WTC11 (cell line): ENCODE results near the gene GDPD3. TPM values are rescaled to one million over a fixed set of nuclear protein-coding genes. Genes with fewer than 3 reads are reported as not detected.

ENCODE experiments used
- ATAC-seq: fragments of 200-7000 bp; cut with Tn5 transposase; 2 replicates; pipeline ENCODE4 v1.10.0; 2021; ENCODE audit warnings: mild to moderate bottlenecking, moderate library complexity
- CTCF ChIA-PET: fragments of 300-600 bp; sonication (Branson Sonifier 250); formaldehyde crosslinking; loops from one replicate; lab custom pipeline; 2021; ENCODE audit warnings: antibody characterized with exemption; lab: Charles Lee
- POLR2A ChIA-PET: fragments of 350-600 bp; sonication (Branson Sonifier 250); formaldehyde crosslinking; loops from one replicate; lab custom pipeline; 2021; ENCODE audit warnings: antibody characterized with exemption; lab: Charles Lee
- DNase-seq: peaks from one replicate; pipeline ENCODE4 v3.0.0; 2021; ENCODE audit warnings: low spot score
- H3K27ac Mint-ChIP-seq: 2 replicates; pipeline ENCODE4 v1.8.0; 2021; ENCODE audit warnings: mixed read lengths
- H3K27me3 Mint-ChIP-seq: 2 replicates; pipeline ENCODE4 v1.8.0; 2021; ENCODE audit warnings: low read depth, mild to moderate bottlenecking, moderate library complexity, mixed read lengths
- H3K36me3 Mint-ChIP-seq: 2 replicates; pipeline ENCODE4 v1.8.0; 2021; ENCODE audit warnings: mixed read lengths
- H3K4me1 Mint-ChIP-seq: 2 replicates; pipeline ENCODE4 v1.8.0; 2022; ENCODE audit warnings: mixed read lengths
- H3K4me3 Mint-ChIP-seq: 2 replicates; pipeline ENCODE4 v1.8.0; 2021; ENCODE audit warnings: mild to moderate bottlenecking, moderate library complexity, mixed read lengths
- H3K9me3 Mint-ChIP-seq: 2 replicates; pipeline ENCODE4 v1.8.0; 2021; ENCODE audit warnings: mixed read lengths
- AR ChIP-seq: fragments of 250-450 bp; sonication (Bioruptor Pico); IDR thresholded peaks from 2 replicates; pipeline ENCODE4 v1.9.0; 2021; ENCODE audit warnings: mild to moderate bottlenecking
- ARID4B ChIP-seq: sonication (generic); formaldehyde crosslinking; IDR thresholded peaks from 2 replicates; pipeline ENCODE4 v1.8.0; 2023; ENCODE audit warnings: missing genetic modification reagents, mild to moderate bottlenecking, borderline replicate concordance
- ATF3 ChIP-seq: sonication (generic); formaldehyde crosslinking; conservative IDR thresholded peaks from 2 replicates; pipeline ENCODE4 v1.8.1; 2022; ENCODE audit warnings: mild to moderate bottlenecking, missing genetic modification reagents
- CBFB ChIP-seq: sonication (generic); formaldehyde crosslinking; IDR thresholded peaks from 2 replicates; pipeline ENCODE4 v1.8.1; 2022; ENCODE audit warnings: mild to moderate bottlenecking, low read depth, missing genetic modification reagents
- CTCF ChIP-seq: fragments of 200-600 bp; IDR thresholded peaks from 2 replicates; pipeline ENCODE4 v1.8.0; 2022; ENCODE audit warnings: antibody characterized with exemption
- E2F1 ChIP-seq: sonication (generic); formaldehyde crosslinking; IDR thresholded peaks from 2 replicates; pipeline ENCODE4 v1.8.0; 2022; ENCODE audit warnings: mild to moderate bottlenecking, missing genetic modification reagents
- E2F4 ChIP-seq: sonication (generic); formaldehyde crosslinking; IDR thresholded peaks from 2 replicates; pipeline ENCODE4 v1.8.1; 2022; ENCODE audit warnings: low read depth, mild to moderate bottlenecking, moderate library complexity, missing genetic modification reagents, borderline replicate concordance
- ESRRA ChIP-seq: sonication (generic); formaldehyde crosslinking; IDR thresholded peaks from 2 replicates; pipeline ENCODE4 v1.8.1; 2022; ENCODE audit warnings: mild to moderate bottlenecking, missing genetic modification reagents, borderline replicate concordance
- GRHL2 ChIP-seq: fragments of 250-450 bp; sonication (Bioruptor Pico); IDR thresholded peaks from 2 replicates; pipeline ENCODE4 v1.8.0; 2022; ENCODE audit warnings: mild to moderate bottlenecking, moderate library complexity; ENCODE audit not compliant: insufficient replicate concordance, severe bottlenecking
- JUN ChIP-seq: sonication (generic); formaldehyde crosslinking; IDR thresholded peaks from 2 replicates; pipeline ENCODE4 v1.8.0; 2023; ENCODE audit warnings: mild to moderate bottlenecking, missing genetic modification reagents
- NR1H2 ChIP-seq: sonication (generic); formaldehyde crosslinking; IDR thresholded peaks from 2 replicates; pipeline ENCODE4 v1.9.0; 2021; ENCODE audit warnings: mild to moderate bottlenecking, moderate library complexity, missing genetic modification reagents
- NR3C1 ChIP-seq: sonication (generic); formaldehyde crosslinking; conservative IDR thresholded peaks from 2 replicates; pipeline ENCODE4 v1.8.1; 2023; ENCODE audit warnings: low read depth, mild to moderate bottlenecking, missing genetic modification reagents
- TEAD1 ChIP-seq: sonication (generic); formaldehyde crosslinking; IDR thresholded peaks from 2 replicates; pipeline ENCODE4 v1.8.0; 2022; ENCODE audit warnings: mild to moderate bottlenecking, missing genetic modification reagents
- ZMAT4 ChIP-seq: fragments of 250-450 bp; sonication (Bioruptor Pico); IDR thresholded peaks from 2 replicates; pipeline ENCODE4 v1.9.0; 2021; ENCODE audit warnings: mild to moderate bottlenecking
- ZNF121 ChIP-seq: sonication (generic); formaldehyde crosslinking; IDR thresholded peaks from 2 replicates; pipeline ENCODE4 v1.8.0; 2023; ENCODE audit warnings: missing genetic modification reagents
- ZNF219 ChIP-seq: sonication (generic); formaldehyde crosslinking; IDR thresholded peaks from 2 replicates; pipeline ENCODE4 v1.8.0; 2023; ENCODE audit warnings: missing genetic modification reagents, mild to moderate bottlenecking, borderline replicate concordance
- ZNF232 ChIP-seq: sonication (generic); formaldehyde crosslinking; IDR thresholded peaks from 2 replicates; pipeline ENCODE4 v1.8.0; 2022; ENCODE audit warnings: mild to moderate bottlenecking, missing genetic modification reagents
- ZNF423 ChIP-seq: fragments of 250-450 bp; sonication (Bioruptor Pico); IDR thresholded peaks from 2 replicates; pipeline ENCODE4 v2.1.2; 2022; ENCODE audit warnings: mild to moderate bottlenecking, moderate library complexity
- ZNF532 ChIP-seq: fragments of 250-450 bp; sonication (Bioruptor Pico); IDR thresholded peaks from 2 replicates; pipeline ENCODE4 v1.9.0; 2021; ENCODE audit warnings: mild to moderate bottlenecking, borderline replicate concordance
- total RNA-seq: library from RNA; stranded (reverse); gene quantifications from 3 replicates; pipeline ENCODE4 v1.2.3, GENCODE V29; 2021

GDPD3 gene
- total RNA-seq, 1 experiment from 2014 or later: 2.5 TPM

GRCh38 chr16:30060836-30061554 is 52.3 kb downstream of the GDPD3 start (continued):
- TF ChIP-seq CBFB (CRISPR knock-in tag): no peak
- TF ChIP-seq ESRRA (CRISPR knock-in tag): no peak
- TF ChIP-seq, all 79 proteins: peak for 0

- DNase-seq (no peak), ATAC-seq (no peak)
- Mint-ChIP-seq H3K4me1 (peaks cover 17% of the 10 kb centered on the region), H3K36me3 (no peaks in the 10 kb centered on the region), H3K27me3 (peaks cover 3% of the 10 kb centered on the region; the same call in 1 of the 2 replicates), H3K9me3 (no peaks in the 10 kb centered on the region), H3K4me3 (no peak overlapping the region), H3K27ac (no peak overlapping the region)
- ChIA-PET POLR2A (no interaction called here), CTCF (no interaction called here)
- no peak for TF ChIP-seq E2F1
- TF ChIP-seq NR3C1 (CRISPR knock-in tag): no peak
- TF ChIP-seq NR1H2 (CRISPR knock-in tag): no peak
- no peak for TF ChIP-seq GRHL2
- no peak for TF ChIP-seq ZNF121
- no peak for TF ChIP-seq ZMAT4 (CRISPR knock-in tag)
- TF ChIP-seq ZNF219 (CRISPR knock-in tag): no peak
- TF ChIP-seq AR (CRISPR knock-in tag): no peak
- TF ChIP-seq CTCF: no peak
- TF ChIP-seq ZNF232: no peak
- TF ChIP-seq ZNF423 (CRISPR knock-in tag): no peak
- no peak for TF ChIP-seq E2F4 (CRISPR knock-in tag)
- TF ChIP-seq ZNF532 (CRISPR knock-in tag): no peak
- TF ChIP-seq ATF3 (CRISPR knock-in tag): no peak
- no peak for TF ChIP-seq TEAD1 (CRISPR knock-in tag)
- TF ChIP-seq JUN: no peak
- TF ChIP-seq ARID4B (CRISPR knock-in tag): no peak
Measured at GRCh38 chr16:30060346-30060745, 53.0 kb downstream of the GDPD3 start.
